Osteocyte (in vitro differentiated cells): ENCODE data around the gene CBX8. TPM values are rescaled to one million over a fixed set of nuclear protein-coding genes. Genes with fewer than 3 reads are reported as not detected.
"Not testable (repeated sequence)": the region's sequence is repeated elsewhere in the genome, so short reads cannot be mapped to it uniquely, and the experiment has no call there.

Experiments
- DNase-seq: peaks from one replicate; pipeline ENCODE4 v3.0.0; 2021; ENCODE audit warnings: mixed read lengths; ENCODE audit not compliant: unreplicated experiment; ENCODE audit errors: extremely low spot score
- H3K27ac Mint-ChIP-seq: one replicate; pipeline ENCODE4 v1.8.0; 2021; ENCODE audit warnings: mild to moderate bottlenecking, mixed read lengths; ENCODE audit not compliant: unreplicated experiment
- H3K27me3 Mint-ChIP-seq: one replicate; pipeline ENCODE4 v1.8.0; 2021; ENCODE audit warnings: mixed read lengths; ENCODE audit not compliant: unreplicated experiment
- H3K36me3 Mint-ChIP-seq: one replicate; pipeline ENCODE4 v1.8.0; 2021; ENCODE audit warnings: mixed read lengths; ENCODE audit not compliant: unreplicated experiment
- H3K4me1 Mint-ChIP-seq: one replicate; pipeline ENCODE4 v1.8.0; 2021; ENCODE audit warnings: mixed read lengths; ENCODE audit not compliant: unreplicated experiment
- H3K4me3 Mint-ChIP-seq: one replicate; pipeline ENCODE4 v1.8.0; 2021; ENCODE audit warnings: mild to moderate bottlenecking, moderate library complexity, mixed read lengths; ENCODE audit not compliant: unreplicated experiment
- H3K9me3 Mint-ChIP-seq: one replicate; pipeline ENCODE4 v1.8.0; 2021; ENCODE audit warnings: mixed read lengths; ENCODE audit not compliant: unreplicated experiment
- total RNA-seq: library from RNA; stranded (reverse); gene quantifications from 2 replicates; pipeline ENCODE4 v1.2.1, GENCODE V29; 2021
- TF ChIP-seq, protein P1 (sequence below): fragments of 200-600 bp; sonication (generic); IDR thresholded peaks from 2 replicates; pipeline ENCODE4 v1.5.0; 2021; ENCODE audit warnings: antibody characterized with exemption, mild to moderate bottlenecking, moderate library complexity

The CBX8 gene
- total RNA-seq, 1 donor from 2014 or later: 5.4 TPM

DNA sequence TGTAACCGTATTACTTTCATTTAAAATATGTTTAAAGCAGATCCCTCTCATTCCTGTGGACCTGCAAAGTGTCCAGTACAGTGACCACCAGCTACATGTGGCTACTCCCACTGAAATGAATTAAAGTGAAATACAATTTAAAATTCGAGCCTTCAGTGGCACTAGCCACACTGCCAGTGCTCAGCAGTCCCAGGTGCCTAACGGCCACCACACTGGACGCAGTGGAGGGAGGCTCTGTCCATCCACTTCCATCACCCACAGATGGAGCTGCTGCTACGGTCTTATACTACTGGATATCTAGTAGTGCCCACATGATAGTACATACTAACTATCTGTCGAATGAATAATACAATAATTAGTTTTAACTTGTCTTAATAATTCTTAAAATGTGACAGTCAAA, 21.2 kb downstream of the CBX8 start:
- peaks cover 45% of the 10 kb centered on the region for H3K27me3 Mint-ChIP-seq
- DNase-seq: no peak
- TF ChIP-seq, protein P1, sequence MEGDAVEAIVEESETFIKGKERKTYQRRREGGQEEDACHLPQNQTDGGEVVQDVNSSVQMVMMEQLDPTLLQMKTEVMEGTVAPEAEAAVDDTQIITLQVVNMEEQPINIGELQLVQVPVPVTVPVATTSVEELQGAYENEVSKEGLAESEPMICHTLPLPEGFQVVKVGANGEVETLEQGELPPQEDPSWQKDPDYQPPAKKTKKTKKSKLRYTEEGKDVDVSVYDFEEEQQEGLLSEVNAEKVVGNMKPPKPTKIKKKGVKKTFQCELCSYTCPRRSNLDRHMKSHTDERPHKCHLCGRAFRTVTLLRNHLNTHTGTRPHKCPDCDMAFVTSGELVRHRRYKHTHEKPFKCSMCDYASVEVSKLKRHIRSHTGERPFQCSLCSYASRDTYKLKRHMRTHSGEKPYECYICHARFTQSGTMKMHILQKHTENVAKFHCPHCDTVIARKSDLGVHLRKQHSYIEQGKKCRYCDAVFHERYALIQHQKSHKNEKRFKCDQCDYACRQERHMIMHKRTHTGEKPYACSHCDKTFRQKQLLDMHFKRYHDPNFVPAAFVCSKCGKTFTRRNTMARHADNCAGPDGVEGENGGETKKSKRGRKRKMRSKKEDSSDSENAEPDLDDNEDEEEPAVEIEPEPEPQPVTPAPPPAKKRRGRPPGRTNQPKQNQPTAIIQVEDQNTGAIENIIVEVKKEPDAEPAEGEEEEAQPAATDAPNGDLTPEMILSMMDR: no peak
- no peaks in the 10 kb centered on the region for H3K9me3 Mint-ChIP-seq
- H3K27ac Mint-ChIP-seq: no peak overlapping the region
- H3K4me1 Mint-ChIP-seq: peaks cover 13% of the 10 kb centered on the region
- H3K36me3 Mint-ChIP-seq: no peaks in the 10 kb centered on the region
- no peak overlapping the region for H3K4me3 Mint-ChIP-seq

DNA sequence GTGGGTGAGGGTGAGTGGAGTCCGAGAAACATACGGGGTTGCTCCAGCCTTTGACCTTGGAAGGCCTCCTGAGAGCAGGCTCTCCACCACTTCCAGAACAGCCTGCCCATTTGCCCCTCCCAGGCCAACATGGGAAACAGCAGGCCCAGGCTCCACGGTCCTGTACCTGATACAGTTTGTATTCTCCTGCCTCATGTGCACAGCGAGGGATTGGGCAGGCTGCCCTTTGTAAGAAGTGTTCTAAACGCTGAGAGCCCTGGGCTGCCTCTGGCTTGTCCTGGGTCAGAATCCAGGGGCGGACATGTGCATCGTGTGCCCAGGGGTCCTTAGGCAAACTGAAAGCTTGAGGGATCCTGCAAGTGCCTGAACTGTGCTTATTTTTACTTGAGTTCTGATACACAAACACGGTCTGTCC, 22.3 kb downstream of the CBX8 start:
- peaks cover 45% of the 10 kb centered on the region for H3K27me3 Mint-ChIP-seq
- H3K9me3 Mint-ChIP-seq: no peaks in the 10 kb centered on the region
- H3K4me3 Mint-ChIP-seq: no peak overlapping the region
- H3K27ac Mint-ChIP-seq: no peak overlapping the region
- no peaks in the 10 kb centered on the region for H3K36me3 Mint-ChIP-seq
- H3K4me1 Mint-ChIP-seq: peaks cover 13% of the 10 kb centered on the region
- TF ChIP-seq, protein P1: no peak
- no peak for DNase-seq

DNA sequence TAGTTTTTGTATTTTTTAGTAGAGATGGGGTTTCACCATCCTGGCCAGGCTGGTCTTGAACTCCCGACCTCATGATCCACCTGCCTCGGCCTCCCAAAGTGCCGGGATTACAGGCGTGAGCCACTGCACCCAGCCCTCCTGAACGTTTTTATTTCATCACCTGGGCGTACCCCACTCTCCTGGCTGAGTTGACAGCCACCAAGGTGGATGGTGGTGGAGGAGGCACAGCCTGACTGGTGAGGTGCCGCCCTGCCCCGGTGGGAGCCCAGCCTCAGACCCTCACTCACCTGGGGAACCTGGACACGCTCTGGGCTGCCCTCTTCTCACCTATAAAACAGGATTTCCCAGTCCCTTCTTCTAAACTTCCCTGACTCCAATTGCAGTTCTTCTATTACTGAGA, 24.2 kb downstream of the CBX8 start:
- H3K4me1 Mint-ChIP-seq, H3K9me3 Mint-ChIP-seq, DNase-seq: not testable (repeated sequence)

DNA sequence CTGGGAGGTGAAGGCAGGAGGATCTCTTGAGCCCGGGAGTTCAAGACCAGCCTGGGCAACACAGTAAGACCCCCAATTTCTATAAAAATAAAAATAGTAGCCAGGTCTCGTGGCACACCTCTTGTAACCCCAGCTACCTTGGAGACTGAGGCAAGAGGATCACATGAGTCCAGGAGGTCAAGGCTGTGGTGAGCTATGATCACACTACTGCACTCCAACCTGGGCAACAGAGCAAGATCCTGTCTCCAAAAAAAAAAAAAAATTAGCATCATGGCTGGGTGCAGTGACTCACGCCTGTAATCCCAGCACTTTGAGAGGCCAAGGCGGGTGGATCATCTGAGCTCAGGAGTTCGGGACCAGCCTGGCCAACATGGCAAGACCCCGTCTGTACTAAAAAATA, 25.6 kb downstream of the CBX8 start:
- TF ChIP-seq, protein P1: no peak
- Mint-ChIP-seq H3K36me3 (no peaks in the 10 kb centered on the region), H3K4me1 (no peaks in the 10 kb centered on the region), H3K27me3 (peaks cover 54% of the 10 kb centered on the region), H3K4me3 (no peak overlapping the region), H3K27ac (no peak overlapping the region), H3K9me3 (no peaks in the 10 kb centered on the region)
- no peak for DNase-seq

More for the DNA sequence above, 24.2 kb downstream of the CBX8 start:
- H3K36me3 Mint-ChIP-seq, H3K4me3 Mint-ChIP-seq, H3K27ac Mint-ChIP-seq: not testable (repeated sequence)
- peaks cover 55% of the 10 kb centered on the region for H3K27me3 Mint-ChIP-seq

DNA sequence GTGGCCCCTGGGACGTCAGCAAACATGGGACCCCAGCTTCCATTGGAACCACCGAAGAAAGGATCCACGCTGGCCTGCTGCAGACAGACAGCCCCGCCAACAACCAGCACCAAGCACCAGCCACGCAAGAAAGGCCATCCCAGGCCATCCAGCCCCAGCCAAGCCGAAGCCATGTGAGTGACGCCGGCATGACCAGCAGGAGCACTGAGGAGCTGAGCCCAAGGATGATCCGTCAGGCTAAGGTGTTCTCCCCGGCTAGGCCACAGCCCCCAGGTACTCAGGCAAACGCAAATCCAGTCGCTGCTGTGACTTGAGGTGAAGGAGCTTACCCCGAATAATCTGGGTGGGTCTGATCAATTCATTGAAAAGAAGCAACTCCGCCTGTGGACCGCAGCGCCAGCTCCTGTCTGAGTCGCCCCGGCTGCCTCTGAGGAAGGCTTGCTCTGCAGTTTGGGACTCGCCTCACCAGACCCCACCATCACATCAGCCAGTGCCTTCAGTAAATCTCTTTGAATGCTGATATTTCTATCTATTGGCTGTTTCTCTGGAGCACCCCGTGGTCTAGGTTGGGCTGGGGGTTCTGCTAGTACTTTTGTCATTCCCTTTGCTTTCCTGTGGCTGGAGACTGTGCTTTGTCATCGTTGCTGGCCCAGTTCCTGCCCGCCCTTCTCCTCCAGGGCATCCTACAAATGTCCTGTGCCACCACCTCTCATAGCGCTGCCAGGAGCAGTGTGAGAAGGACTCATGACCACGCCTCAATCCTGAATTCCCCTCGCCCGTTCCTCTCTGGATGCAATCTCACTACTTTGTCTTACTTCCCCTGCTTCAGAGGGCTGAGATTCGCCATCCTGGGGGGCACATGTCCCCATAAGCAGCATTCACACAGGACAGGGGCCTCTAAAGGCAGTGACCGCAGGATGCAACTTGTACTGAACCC, 27.0 kb downstream of the CBX8 start:
- H3K4me1 Mint-ChIP-seq: no peaks in the 10 kb centered on the region
- no peak overlapping the region for H3K27ac Mint-ChIP-seq
- H3K27me3 Mint-ChIP-seq: peaks cover 42% of the 10 kb centered on the region
- H3K4me3 Mint-ChIP-seq: no peak overlapping the region
- DNase-seq: no peak
- TF ChIP-seq, protein P1: no peak
- H3K9me3 Mint-ChIP-seq: no peaks in the 10 kb centered on the region
- no peaks in the 10 kb centered on the region for H3K36me3 Mint-ChIP-seq
